PC-9 (cell line): ENCODE results near the gene GSTM1. TPM values are rescaled to one million over a fixed set of nuclear protein-coding genes. Genes with fewer than 3 reads are reported as not detected.

ENCODE experiments used
- Bru-seq: library from RNA; stranded (reverse); fragments of 400-500 nt; gene quantifications from one replicate; lab custom pipeline; 2021; lab: Mats Ljungman, UMichigan
- BruChase-seq, 2 experiments: library from RNA; stranded (reverse); fragments of 400-500 nt; gene quantifications; one replicate each; lab custom pipeline; 2021; lab: Mats Ljungman, UMichigan
- BruUV-seq: library from RNA; stranded (reverse); fragments of 400-500 nt; replicated peaks from 2 replicates; lab custom pipeline; 2021; lab: Mats Ljungman, UMichigan
- CTCF ChIA-PET: fragments of 300-600 bp; sonication (Branson Sonifier 250); formaldehyde crosslinking; loops from one replicate; lab custom pipeline; 2022; ENCODE audit warnings: antibody characterized with exemption; lab: Charles Lee
- POLR2A ChIA-PET: fragments of 300-600 bp; sonication (Branson Sonifier 250); formaldehyde crosslinking; loops from one replicate; lab custom pipeline; 2022; ENCODE audit warnings: antibody characterized with exemption; ENCODE audit not compliant: unreplicated experiment; lab: Charles Lee
- DNase-seq, 2 experiments: peaks; one replicate each; pipeline versions ENCODE4 v3.0.0 to v3.0.0-alpha.2; 2015 to 2022; ENCODE audit warnings: mixed read lengths in 1 of 2
- H2AFZ ChIP-seq: fragments of 200-600 bp; sonication (generic); 2 replicates; pipeline ENCODE4 v1.8.1; 2017; ENCODE audit warnings: antibody characterized with exemption
- H3F3A ChIP-seq: fragments of 200-600 bp; sonication (generic); 2 replicates; pipeline ENCODE4 v1.8.1; 2017; ENCODE audit warnings: antibody characterized with exemption, mild to moderate bottlenecking, low read depth; ENCODE audit not compliant: insufficient read depth
- H3K27ac ChIP-seq: fragments of 200-600 bp; sonication (generic); 2 replicates; pipeline ENCODE4 v1.6.1; 2016; ENCODE audit warnings: mixed run types
- H3K27me3 ChIP-seq: fragments of 200-600 bp; sonication (generic); 2 replicates; pipeline ENCODE4 v1.6.1; 2016; ENCODE audit warnings: low read depth, mixed run types; ENCODE audit not compliant: insufficient read depth
- H3K36me3 ChIP-seq: fragments of 200-600 bp; sonication (generic); 2 replicates; pipeline ENCODE4 v1.6.1; 2016; ENCODE audit warnings: low read depth, mixed run types
- H3K4me1 ChIP-seq: fragments of 200-600 bp; sonication (generic); replicated peaks from 2 replicates; pipeline ENCODE4 v1.6.1; 2016; ENCODE audit warnings: mixed run types; ENCODE audit not compliant: insufficient read depth
- H3K4me2 ChIP-seq: fragments of 200-600 bp; sonication (generic); 2 replicates; pipeline ENCODE4 v1.6.1; 2017; ENCODE audit warnings: mixed run types
- H3K4me3 ChIP-seq: fragments of 200-600 bp; sonication (generic); 2 replicates; pipeline ENCODE4 v1.6.1; 2016; ENCODE audit warnings: mixed run types
- H3K79me2 ChIP-seq: fragments of 200-600 bp; sonication (generic); 2 replicates; pipeline ENCODE4 v1.6.1; 2017; ENCODE audit warnings: low read depth, mixed run types
- H3K9me2 ChIP-seq: fragments of 200-600 bp; sonication (generic); 2 replicates; pipeline ENCODE4 v1.8.1; 2017; ENCODE audit warnings: mild to moderate bottlenecking; ENCODE audit not compliant: insufficient read depth
- H3K9me3 ChIP-seq: fragments of 200-600 bp; sonication (generic); 2 replicates; pipeline ENCODE4 v1.8.1; 2016; ENCODE audit warnings: low read depth; ENCODE audit not compliant: insufficient read depth
- H4K20me1 ChIP-seq: fragments of 200-600 bp; sonication (generic); 2 replicates; pipeline ENCODE4 v1.8.1; 2017; ENCODE audit not compliant: insufficient read depth
- CTCF ChIP-seq: fragments of 200-600 bp; sonication (generic); conservative IDR thresholded peaks from 2 replicates; pipeline ENCODE4 v1.6.1; 2017; ENCODE audit warnings: mixed run types, antibody characterized with exemption, mild to moderate bottlenecking, moderate library complexity
- EZH2 ChIP-seq: fragments of 200-600 bp; sonication (generic); IDR thresholded peaks from 2 replicates; pipeline ENCODE4 v1.8.0; 2017; ENCODE audit warnings: antibody characterized with exemption, low read depth
- intact Hi-C: fragments of 100-400 bp; cut with micrococcal nuclease; formaldehyde crosslinking; loops from one replicate; pipeline ENCODE4 v1.10.0; 2022; ENCODE audit not compliant: unreplicated experiment
- long read RNA-seq: library from polyadenylated mRNA; stranded (forward); transcript quantifications from one replicate; pipeline ENCODE4 v2.0.0, GENCODE V29; 2022
- total RNA-seq: library from RNA; stranded (reverse); gene quantifications from 2 replicates; pipeline ENCODE4 v1.2.3, GENCODE V29; 2021

The GSTM1 gene
- total RNA-seq (not detected in 2 replicates), Bru-seq, nascent RNA (not detected), BruChase-seq, experiment 1, labeled RNA remaining after a 2-hour chase (not detected), BruChase-seq, experiment 2, labeled RNA remaining after a 6-hour chase (not detected)
- long read RNA-seq, result 0 reads

- H3K4me2 ChIP-seq, result no peak within 1 kb of the TSS
Observed at GRCh38 chr1:109687641-109688499, at the start of gene GSTM1. Gene GSTM1 (plus strand): TSS chr1:109687817. CDS start chr1:109687874, 57 bp downstream.

GRCh38 chr1:109639063-109639840, 48.4 kb upstream of the GSTM1 start:
- Histone ChIP-seq H3K9me2 (no peaks in the 10 kb centered on the region), H3F3A (peaks cover 13% of the 10 kb centered on the region; the same call in 1 of the 2 replicates), H4K20me1 (no peaks in the 10 kb centered on the region), H3K4me3 (no peak overlapping the region), H3K4me2 (no peak overlapping the region), H3K79me2 (no peaks in the 10 kb centered on the region), H3K9me3 (no peaks in the 10 kb centered on the region), H3K27me3 (no peaks in the 10 kb centered on the region), H3K27ac (no peak overlapping the region), H2AFZ (no peak overlapping the region), H3K4me1 (peaks cover 28% of the 10 kb centered on the region), H3K36me3 (no peaks in the 10 kb centered on the region)
- DNase-seq, result peak in 1 of 2 experiments; percentile 9
- intact Hi-C loops, result no loop called here
- no TSS peak for BruUV-seq
- ChIA-PET CTCF (interaction anchor here (2.1 to 3.9 kb wide), 4 partner anchors 12 to 345 kb away, joined by 20 to 48 read pairs (median 22); partner anchors contain the start of gene AHCYL1), POLR2A (no interaction called here)
- TF ChIP-seq CTCF (no peak), EZH2 (no peak)

More at GRCh38 chr1:109687641-109688499, at the start of gene GSTM1:
- Histone ChIP-seq H3K27ac (no peak within 1 kb of the TSS), H4K20me1 (no peaks in the 10 kb centered on the region), H2AFZ (no peak within 1 kb of the TSS), H3K9me2 (no peaks in the 10 kb centered on the region), H3K79me2 (no peaks in the 10 kb centered on the region), H3F3A (no peaks in the 10 kb centered on the region), H3K4me3 (no peak within 1 kb of the TSS), H3K9me3 (no peaks in the 10 kb centered on the region), H3K4me1 (no peaks in the 10 kb centered on the region), H3K27me3 (no peaks in the 10 kb centered on the region), H3K36me3 (no peaks in the 10 kb centered on the region)
- no TSS peak for BruUV-seq
- CTCF ChIA-PET, result no interaction called here
- TF ChIP-seq EZH2 (no peak), CTCF (no peak)
- DNase-seq, result no peak
- intact Hi-C loops, result no loop called here
- POLR2A ChIA-PET, result no interaction called here

GRCh38 chr1:109639841-109640184, 47.8 kb upstream of the GSTM1 start:
- Histone ChIP-seq H3K4me1 (peaks cover 28% of the 10 kb centered on the region), H3F3A (peaks cover 9% of the 10 kb centered on the region; the same call in 1 of the 2 replicates), H3K79me2 (no peaks in the 10 kb centered on the region), H3K9me2 (no peaks in the 10 kb centered on the region), H3K36me3 (no peaks in the 10 kb centered on the region), H3K4me3 (no peak overlapping the region), H3K9me3 (no peaks in the 10 kb centered on the region), H2AFZ (no peak overlapping the region), H3K4me2 (no peak overlapping the region), H3K27me3 (no peaks in the 10 kb centered on the region), H4K20me1 (no peaks in the 10 kb centered on the region), H3K27ac (no peak overlapping the region)
- BruUV-seq, result no TSS peak
- ChIA-PET POLR2A (interaction anchor here (0.5 kb wide), 1 partner anchor 16 kb away, joined by 3 read pairs; the partner anchor contains the start of gene GSTM4), CTCF (interaction anchor here (0.5 to 3.9 kb wide), 11 partner anchors 11 to 703 kb away, joined by 3 to 48 read pairs (median 5); partner anchors contain the start of genes AHCYL1 and GNAI3)
- intact Hi-C loops, result loop anchor here (5.0 kb wide), 1 partner anchor 372 kb away; no protein-coding TSS in a partner anchor
- TF ChIP-seq EZH2, result no peak
- no peak for TF ChIP-seq CTCF
- no peak for DNase-seq
